Lower leg skin (tissue), 3 donors: Measurements from ENCODE around the gene PLEKHO1.

ENCODE experiments used
- CTCF ChIP-seq, 3 donors: fragments of 450-650 bp; IDR thresholded peaks; one replicate each; pipeline ENCODE4 v1.5.1; 2016; ENCODE audit warnings: antibody characterized with exemption in 3 of 3, mild to moderate bottlenecking in 3 of 3, moderate library complexity in 2 of 3
- POLR2A ChIP-seq, 2 donors: fragments of 450-650 bp; IDR thresholded peaks; one replicate each; pipeline ENCODE4 v1.6.1; 2016 to 2017; ENCODE audit warnings: antibody characterized with exemption in 2 of 2, mild to moderate bottlenecking in 1 of 2, moderate library complexity in 1 of 2

- TF ChIP-seq POLR2A (IDR thresholded peaks at IDR 0.05), result no peak
- no peak for TF ChIP-seq CTCF (IDR thresholded peaks at IDR 0.05)
These were observed 32.5 kb downstream of the PLEKHO1 start for GRCh38 chr1:150182247-150182646.
